ENCODE measurements around the gene LDLRAP1. TPM values are rescaled to one million over a fixed set of nuclear protein-coding genes. Genes with fewer than 3 reads are reported as not detected.

Gene LDLRAP1, protein sequence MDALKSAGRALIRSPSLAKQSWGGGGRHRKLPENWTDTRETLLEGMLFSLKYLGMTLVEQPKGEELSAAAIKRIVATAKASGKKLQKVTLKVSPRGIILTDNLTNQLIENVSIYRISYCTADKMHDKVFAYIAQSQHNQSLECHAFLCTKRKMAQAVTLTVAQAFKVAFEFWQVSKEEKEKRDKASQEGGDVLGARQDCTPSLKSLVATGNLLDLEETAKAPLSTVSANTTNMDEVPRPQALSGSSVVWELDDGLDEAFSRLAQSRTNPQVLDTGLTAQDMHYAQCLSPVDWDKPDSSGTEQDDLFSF
- total RNA-seq: 27.5 and 34.1 TPM in 2 replicates

DNA sequence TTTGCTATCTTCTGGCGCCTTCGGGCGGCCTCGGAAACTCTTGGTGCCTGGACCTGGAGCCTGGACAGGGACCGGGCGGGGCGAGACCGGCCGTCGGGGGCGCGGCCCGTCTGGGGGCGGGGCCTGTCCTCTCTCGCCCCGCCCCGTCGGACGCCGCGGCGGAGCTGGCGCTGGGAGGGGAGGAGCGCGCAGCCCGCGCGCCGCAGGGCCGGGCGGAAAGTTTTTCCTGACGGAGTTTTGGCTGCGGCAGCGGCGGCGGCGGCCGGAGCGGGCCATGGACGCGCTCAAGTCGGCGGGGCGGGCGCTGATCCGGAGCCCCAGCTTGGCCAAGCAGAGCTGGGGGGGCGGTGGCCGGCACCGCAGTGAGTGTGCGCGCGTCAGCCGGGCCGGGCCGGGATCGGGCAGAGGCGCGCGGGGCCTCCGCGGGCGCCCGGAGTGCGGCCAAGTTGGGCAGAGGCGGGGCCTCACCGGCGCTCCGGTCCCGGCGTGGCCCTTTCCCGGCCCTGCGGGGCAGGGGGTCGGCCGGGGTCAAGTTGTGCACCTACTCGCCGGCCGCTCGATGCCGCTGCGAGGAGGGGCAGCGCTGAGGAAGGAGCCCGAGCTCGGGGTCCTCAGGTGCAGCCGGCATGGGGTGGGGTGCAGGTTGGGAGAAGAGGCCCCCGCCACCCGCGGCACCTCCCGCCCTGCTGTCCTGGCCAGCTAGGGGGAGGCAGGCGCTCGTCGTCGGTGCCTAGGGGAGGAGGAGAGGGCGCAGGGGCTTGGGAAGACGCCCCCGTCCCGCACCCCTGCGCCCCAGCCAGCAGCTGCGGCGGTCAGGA, at the start of gene LDLRAP1:
Gene LDLRAP1, plus strand, starts transcription at position 182 of the 818 bp plus-strand sequence. Its CDS starts 93 bp downstream, at position 275.

DNA sequence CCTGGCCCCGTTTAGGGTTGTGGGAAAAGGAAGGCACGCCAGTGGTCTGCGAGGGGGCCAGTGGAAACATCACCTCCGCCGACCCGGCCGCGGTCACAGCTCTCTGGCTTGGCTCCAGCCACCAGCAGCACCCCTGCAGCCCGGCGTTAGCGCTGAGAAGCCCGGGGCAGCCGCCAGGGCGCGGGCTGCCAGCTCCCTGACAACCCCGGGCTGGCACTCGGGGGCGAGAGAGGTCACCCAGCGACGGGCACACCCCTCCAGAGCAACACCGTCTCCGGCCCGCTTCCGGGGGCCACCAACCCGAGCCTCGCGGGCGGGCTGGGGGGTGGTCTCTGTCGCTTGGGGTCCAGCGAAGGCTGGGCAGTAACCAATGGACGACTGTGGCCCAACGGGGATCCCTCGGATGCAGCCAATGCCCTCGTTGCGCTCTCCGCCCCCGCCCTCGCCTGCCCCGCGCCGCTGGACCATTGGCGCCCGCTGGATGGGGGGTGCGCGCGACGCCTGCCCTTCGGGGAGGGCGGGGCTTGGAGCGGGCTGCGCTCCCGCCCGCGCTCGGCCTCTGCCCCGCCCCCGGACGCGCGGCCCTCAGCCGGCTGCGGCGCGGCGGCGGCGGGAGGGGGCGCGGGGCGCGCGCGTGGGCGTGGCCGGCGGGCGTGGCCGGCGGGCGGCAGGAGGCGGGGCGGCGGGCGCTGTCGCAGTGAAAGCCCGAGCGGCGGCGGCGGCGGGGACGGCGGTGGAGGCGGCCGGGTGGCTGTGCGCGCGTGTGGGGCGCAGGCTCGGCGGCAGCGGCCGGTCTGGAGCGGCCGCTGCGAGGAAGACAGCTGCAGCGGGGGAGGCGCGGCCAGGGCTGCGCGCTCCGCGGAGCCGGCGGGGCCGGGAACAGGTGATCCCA, 72.9 kb downstream of the LDLRAP1 start, which contains the start of gene MAN1C1:
Gene MAN1C1, plus strand, starts transcription at position 697 of the 892 bp plus-strand sequence. CDS start 1,007 bp downstream, outside the sequence.

Other genes starting within 250 kb of the LDLRAP1 start
- 154 and 205 TPM in 2 replicates for gene TMEM50A, start 205.3 kb upstream of the LDLRAP1 start, total RNA-seq
- gene RHCE, start 122.8 kb upstream of the LDLRAP1 start, total RNA-seq: 0.79 and 0.81 TPM in 2 replicates
- 17.0 and 17.3 TPM in 2 replicates for gene MACO1, start 112.7 kb upstream of the LDLRAP1 start, total RNA-seq
- 6.1 and 8.9 TPM in 2 replicates for gene MAN1C1, start 73.2 kb downstream of the LDLRAP1 start, total RNA-seq

All from aortic smooth muscle cell (primary cell).